GM19468 (cell line): Measurements from ENCODE around the gene RNASE12.
A peak's percentile ranks its signal among the peaks of the same experiment; 100 is the strongest.
"Not testable (repeated sequence)": the region's sequence is repeated elsewhere in the genome, so short reads cannot be mapped to it uniquely, and the experiment has no call there.

ENCODE experiments used
- ATAC-seq: cut with Tn5 transposase; IDR thresholded peaks from one replicate; pipeline ENCODE4 v1.9.1; 2021; ENCODE audit warnings: mild to moderate bottlenecking, moderate library complexity, moderate number of reproducible peaks; ENCODE audit not compliant: unreplicated experiment; ENCODE audit errors: extremely low read depth

Gene RNASE12

DNA sequence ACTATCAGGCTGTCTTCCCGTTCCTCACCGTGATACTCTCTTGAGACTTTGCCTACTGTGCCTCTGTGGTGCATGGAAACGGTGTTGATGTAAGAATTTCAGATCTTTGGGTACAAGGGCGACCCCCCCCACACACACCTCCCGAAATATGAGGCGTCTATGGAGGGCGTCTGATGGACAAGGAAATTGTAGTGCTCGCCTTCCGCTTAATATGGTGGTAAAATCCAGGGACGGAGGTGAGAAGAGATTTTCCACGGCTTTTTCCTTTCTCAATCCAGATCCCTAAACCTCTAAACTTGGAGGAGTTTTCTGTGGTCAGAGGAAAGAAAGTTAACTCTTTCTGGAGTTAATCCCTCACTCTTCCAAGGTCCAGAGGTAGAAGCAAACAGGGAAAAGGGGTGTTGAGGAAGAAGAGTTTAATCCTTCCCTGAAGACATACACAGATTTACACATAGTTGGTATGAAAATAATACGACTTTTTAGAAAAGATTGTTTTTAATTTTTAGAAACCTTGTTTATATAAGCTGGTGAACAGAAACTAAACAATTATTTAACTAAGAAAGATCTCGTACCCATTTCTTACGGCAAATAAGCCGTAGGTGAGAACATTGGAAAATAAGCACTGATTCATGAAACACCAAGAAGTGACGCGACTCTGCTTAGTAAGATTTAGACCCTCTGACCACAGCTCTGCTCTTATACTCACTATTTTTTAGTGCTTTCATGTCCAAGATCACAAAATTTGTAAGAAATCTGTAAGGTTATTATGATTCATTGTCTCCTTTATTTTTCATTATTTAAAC is 23.1 kb upstream of the RNASE12 start:
- ATAC-seq: no peak

DNA sequence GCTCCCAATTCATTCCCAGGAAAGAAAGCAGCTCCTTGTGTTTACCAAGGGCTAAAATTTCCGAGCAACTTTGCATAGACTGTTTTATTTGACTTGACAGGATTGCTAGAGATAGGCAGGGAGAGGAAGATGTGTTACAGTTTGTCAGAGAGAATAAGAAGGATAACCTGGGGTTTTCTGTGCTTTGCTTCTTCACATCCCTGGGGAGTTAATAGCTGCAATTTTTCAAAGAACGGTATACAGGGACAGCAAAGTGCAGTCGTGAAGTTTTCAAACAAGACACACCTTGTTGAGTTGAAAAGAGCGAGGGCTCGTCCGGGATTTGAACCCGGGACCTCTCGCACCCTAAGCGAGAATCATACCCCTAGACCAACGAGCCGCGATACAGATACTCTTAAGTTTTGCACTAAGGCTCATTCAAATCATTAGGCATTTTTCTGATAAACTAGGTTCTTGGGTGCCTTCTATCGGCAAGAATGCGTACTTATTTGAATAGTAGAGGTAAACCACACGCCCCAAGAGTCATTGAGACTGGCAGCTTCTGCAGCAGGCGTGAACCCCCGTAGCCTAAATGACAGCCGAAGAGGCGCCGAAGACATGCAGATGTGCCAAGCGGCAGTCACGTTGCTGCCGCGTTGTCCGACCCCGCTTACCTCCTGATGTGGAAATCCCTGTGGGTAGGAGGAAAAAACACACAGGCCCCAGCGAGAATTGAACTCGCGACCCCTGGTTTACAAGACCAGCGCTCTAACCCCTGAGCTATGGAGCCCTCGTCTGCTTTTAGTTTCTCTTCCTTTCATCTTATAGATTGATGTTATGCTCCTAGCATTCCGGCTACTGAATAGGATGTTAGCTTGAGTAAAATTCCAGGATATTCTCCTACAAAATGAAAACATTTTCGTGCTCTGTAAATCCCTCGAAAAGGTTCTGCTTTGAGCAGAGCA is 22.2 kb upstream of the RNASE12 start:
- ATAC-seq: peak; percentile 60

DNA sequence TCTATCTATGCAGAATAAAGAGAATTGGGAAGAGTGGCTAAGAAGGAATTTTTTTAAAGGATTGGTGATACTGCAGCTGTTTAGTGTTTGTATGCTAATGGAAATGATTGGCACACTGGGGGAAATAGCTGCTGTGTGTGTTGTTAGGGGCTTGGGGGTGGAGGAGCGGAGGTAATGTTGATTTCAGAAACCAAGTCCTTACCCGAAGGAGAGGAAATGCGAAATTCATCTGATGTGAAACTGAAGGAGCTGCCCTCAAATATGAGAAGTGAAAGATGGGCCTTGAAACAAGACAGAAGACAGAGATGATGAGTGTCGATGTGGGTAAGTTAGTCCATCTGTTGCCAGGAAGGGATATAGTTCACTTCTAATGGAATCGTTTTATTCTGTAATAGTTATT is 21.2 kb upstream of the RNASE12 start:
- ATAC-seq: no peak

DNA sequence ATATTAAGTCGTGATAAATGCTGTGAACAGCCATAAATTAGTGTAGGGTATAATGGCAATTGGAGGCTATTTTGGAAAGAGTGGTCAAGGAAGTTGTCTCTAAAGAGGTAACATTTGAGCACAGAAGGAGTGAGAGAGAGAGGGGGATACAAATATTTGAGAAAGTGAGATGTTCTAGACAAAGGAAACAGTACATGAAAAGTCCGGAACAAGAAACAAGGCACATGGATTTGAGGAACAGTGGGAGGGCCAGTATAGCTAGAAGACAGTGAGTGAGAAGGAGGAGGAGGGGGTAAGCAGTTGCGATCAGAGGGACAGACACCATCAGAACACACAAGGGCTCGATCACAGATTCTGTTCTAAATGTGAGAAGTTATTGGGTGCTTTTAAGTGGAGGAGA is 20.1 kb upstream of the RNASE12 start:
- ATAC-seq: no peak

DNA sequence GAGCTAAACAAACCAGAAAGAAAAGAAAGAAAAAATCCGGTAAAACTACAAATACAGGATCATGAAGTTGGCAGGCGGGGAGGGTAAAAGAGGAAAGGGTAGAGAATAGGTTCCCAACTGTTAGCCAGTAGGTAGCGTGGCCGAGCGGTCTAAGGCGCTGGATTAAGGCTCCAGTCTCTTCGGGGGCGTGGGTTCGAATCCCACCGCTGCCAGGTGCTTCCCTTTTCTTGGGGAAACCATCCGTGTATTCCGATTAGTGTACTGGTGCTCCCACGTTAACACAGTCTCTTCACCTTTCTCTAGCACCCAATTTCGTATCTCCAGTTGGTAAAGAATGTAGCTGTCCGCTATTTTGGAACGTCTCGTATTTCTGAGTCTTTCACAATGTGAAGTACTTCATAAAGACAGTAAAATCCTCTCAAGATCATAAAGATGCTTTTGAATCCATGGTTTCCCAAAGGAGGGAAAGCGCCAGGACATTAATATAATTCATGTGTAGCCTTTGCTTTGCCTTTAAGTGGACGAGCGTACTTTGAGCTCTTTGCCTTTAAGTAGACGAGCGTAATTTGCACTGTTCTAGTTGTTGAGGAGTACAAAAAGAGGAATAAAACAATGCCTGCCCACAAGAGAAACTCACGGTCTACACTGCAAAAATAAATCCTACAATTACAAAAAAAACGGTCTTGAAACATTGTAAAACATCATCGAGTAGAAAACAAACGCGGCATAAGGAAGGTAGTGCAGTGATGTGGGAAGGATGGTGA is 19.0 kb upstream of the RNASE12 start:
- ATAC-seq: no peak

DNA sequence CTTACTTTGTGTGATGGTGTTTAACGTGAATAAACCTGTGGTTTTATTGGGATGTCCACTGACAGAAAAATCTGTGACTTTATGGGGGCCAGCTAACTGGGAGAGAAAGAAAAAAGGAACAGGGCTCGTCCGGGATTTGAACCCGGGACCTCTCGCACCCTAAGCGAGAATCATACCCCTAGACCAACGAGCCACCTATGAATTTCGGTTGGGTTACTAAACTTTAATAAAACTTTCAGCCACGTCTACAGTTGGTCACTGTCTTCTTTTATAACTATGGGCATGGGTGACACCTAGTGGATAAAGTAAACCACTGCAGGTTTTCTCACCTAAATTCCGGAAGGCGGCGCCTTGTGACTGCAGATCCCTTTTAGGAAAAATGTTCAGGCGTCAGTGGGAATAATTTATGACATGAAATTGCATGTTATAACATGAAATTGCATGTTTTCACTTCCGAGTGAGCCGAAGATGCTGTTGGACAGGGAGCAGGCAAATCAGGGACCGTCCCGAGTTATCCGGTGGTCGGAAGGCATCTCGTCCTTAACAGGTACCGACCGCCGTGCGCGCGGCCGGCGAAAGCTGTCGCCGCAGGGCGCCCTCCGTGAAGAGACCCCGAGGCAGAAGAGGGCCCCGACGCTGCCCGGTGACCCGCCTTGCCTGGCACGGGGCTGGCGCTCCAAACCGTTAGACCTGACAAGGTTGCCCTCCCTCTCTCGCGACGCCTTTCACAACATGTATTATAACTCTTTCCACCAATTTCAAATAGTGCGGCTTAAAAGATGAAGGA is 18.2 kb upstream of the RNASE12 start:
- no peak for ATAC-seq

DNA sequence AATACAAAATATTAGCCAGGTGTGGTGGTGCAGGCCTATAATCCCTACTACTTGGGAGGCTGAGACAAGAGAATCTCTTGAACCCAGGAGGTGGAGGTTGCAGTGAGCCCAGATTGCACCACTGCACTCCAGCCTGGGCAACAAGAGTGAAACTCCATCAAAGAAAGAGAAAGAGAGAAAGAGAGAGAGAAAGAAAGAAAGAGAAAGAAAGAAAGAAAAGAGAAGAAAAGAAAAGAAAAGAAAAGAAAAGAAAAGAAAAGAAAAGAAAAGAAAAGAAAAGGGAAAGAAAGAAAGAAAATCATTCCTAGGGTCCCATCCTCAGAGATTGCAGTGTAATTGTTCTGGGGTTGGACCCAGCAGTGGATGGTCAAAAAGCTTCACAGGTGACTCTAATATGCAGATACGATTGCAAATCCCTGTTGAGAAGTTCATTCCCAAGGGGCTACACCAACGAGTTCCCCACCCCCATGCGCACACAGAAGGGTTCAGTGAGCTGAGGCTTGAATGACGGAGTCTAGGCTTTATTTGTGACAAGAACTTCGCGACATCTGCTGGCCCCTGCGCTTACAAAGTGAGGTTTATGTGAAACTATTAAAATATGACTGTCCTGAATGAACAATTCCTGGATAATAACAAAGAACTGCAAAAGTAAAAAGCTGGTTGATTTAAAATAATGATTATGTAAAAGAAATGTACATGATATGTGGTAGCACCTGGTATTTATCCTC is 17.4 kb upstream of the RNASE12 start:
- no peak for ATAC-seq

DNA sequence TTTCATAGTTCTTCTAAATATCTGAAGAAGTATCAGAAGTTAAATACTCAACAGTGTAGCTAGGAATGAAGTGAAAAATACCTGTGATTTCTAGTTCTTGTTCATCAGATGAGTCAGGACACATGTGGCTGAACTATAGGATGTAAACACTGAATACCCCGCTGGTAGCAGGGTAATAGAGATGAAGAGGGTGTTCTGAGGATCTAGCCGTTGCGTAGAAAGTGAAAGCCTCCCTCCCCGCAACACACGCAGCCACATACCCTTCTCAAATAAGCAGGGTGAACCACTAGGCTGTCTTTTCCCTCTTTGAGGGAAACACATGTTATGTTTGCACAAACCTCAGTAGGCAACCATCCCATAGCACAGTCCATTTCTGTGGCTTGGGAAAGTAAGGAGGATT is 16.4 kb upstream of the RNASE12 start:
- no peak for ATAC-seq

DNA sequence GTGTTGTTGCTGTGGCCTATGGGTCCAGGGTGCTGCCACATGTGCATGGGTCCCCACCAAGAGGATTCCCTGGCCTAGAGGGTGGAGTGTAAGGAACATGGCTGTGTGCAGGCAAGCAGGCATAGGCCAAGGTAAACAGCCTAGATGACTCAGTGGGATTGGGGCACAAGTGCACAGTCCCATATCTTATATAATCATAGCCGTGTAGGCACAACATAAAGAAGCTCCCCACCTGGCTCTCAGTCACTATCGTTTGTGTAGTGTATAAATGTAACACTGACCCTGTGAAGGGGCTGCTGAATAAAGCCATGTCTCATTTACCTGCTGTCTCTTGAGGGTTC is 15.7 kb upstream of the RNASE12 start:
- ATAC-seq: no peak

DNA sequence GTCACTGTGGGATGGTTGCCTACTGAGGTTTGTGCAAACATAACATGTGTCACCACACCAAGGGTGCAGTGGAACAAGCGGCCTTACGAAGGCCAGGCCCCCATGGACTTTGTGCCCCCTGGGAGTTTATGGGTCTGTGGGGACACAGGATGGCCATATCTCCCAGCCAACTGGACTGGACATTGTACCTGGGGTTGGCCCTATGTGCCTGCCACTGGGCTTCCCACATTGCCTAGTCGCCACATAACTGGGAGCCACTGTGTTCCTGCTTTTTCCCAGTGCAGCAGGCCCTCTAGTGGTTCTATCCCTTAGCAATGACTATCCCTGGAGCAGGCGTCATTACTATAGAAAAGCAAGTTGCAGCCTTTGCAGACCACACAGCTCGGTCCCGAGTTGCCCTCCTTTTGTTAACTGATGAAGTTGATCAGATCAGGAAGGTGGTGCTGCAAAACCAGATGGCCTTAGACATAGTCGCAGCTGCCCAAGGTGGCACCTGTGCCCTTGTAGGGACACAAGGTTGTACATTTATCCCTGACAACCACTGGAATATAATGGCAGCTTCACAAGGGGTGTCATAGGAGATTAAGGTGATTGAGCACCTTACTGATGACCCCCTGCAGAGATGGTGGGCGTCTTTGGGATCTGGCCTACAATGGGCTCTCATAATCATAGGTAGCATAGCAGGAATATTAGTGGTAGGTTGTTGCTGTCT is 15.2 kb upstream of the RNASE12 start:
- no peak for ATAC-seq

DNA sequence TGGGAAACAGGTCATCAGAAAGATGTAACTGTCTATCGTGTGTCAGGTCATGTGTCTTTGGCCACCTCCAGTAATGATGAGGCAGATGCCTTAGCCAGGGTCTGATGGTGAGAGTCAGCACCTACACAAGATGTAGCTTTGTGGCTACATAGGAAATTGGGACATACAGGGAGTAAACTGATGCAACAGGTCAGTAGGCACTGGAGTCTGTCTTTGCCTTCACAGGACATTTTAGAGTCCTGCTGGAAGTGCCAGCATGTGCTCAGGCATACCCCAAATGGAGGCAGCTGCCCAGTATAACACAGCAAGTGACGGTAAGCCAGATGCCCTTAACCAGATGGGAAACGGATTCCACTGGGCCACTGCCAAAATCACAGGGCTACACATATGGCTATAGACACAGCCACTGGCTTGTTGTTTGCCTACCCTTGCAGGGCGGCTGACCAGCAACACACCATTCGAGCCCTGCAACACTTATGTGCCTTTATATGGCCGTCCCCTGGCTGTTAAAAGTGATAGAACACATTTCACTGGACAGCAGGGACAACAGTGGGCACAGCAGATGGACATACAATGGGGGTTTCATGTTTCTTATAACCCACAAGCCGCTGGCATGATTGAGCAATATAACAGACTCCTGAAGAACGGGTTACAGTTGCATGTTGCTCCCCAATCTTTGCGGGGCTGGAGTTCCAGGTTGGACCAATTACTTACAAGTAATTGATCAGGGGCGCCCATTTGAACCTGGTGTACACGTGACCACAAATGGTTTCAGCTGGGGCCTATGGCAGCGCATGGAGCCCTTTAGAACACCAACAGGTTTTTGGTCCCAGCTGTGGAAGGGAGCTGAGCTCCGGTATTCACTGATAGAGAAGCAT is 12.9 kb upstream of the RNASE12 start:
- no peak for ATAC-seq

DNA sequence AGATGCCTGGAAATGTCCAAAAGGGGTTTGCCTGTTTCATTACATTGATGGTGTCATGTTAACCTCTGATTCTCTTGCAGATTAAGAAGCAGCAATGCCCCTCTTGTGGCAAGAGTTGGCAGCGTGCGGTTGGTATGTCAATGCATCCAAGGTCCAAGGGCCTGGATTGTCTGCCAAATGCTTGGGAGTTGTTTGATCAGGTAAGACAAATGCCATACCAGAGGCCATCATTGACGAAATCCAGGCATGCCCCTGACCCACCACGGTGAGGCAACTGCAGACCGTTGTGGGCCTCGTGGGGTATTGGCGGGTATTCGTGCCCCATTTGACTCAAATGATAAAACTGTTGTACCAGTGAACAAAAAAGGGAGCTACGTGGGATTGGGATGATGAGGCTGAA is 11.4 kb upstream of the RNASE12 start:
- ATAC-seq: no peak

DNA sequence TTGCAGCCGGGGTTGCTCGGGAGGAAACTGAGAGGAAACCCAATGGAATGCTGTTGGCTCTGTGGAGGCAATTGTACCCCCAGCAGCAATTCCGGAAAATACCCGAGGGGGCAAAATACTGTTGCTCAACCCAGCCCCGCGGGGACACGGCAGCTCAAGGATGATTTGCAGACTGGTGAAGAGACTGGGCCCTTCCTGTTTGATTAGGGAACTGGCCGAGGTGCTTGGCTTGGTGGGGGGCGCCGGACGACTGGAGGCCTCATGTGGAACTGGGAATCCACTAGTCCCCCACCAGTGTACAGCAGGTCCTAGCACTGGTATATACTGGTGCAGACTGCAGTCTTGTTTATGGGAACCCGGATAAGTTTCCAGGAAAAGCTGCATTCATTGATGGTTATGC is 10.3 kb upstream of the RNASE12 start:
- ATAC-seq: no peak

DNA sequence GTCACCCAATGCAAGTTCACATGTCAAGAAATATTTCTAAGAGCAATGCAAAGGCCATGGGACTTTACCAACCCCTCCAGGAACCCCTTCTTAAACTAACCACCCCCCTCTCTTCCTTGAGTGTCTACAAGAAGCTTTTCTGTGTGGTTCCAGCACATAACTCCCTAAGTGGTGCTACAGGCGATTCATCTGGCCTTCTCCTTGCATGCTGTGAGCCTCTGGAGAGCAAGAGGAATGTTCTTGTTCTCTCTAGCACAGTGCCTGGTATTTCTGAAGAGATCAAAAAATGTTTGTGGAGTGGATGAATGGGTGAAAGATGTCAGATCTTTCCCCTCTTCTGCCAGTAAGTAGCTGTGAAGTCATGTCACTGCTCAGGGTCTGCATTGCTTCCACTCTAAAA is 5.9 kb upstream of the RNASE12 start:
- ATAC-seq: no peak

DNA sequence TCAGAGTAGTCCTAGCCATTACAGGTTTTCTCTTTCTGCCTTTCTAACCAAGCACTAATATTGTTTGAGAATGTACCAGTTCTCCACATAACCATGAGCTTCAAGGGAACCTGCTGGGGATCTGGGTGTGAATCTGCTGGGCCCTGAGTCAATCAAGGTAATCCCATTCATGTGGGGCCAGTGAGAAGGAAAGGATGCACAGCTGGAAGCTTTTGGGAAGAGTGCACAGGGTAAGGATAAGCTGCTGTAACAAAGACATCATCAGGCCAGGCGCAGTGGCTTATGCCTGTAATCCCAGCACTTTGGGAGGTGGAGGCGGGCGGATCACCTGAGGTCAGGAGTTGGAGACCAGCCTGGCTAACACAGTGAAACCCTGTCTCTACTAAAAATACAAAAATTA is 4.5 kb upstream of the RNASE12 start:
- ATAC-seq: not testable (repeated sequence)

DNA sequence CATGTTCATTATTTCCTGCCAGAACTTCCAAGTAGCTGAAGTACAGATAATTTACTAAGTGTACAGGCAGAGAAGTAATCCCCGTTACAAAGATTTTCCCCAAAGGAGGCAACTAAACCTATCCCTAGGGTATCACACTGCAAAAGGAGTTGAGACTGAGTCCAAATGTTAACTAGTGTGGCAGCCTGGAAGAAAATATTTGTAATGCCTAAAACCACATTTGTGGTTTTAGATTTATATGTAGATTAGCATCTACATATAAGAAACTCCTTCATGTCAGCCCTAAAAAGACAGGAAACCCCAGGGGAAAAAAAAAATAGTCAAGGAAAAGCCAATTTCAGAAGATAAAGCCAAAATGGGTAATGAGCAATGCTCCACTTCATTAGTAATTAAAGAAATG is 1.4 kb upstream of the RNASE12 start:
- ATAC-seq: no peak

DNA sequence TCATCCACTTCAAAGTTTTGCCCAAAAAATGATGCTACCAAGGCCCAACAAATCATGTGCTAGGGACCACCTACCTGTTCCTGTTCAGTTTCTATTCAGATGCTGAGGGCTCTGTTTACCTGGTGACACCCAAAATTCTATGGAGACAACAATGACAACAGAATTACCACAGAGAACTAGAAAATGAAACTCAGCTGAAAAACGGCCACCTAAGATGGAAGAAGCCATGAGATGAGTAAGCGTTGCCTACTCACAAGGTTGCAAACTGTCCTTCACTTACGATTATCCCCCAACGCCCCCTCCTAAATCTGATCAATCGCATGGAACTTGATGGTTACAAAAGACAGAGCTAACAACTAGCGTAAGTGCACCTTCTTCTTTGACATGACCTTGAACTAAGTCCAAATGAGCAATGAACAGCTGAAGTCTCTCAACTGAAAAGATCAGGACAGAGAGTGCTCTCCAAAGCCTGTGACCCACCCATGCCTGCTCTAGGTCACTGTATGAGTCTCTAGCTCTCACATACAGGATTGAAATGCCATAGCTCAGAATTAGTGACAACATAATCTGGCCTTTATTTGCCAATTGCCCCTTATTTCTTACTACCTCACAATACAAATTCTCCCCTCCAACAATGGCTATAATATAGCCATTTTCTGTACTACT is 3.6 kb downstream of the RNASE12 start, which contains the start of gene RNASE11:
RNASE11 (minus strand) TSS at position 513 of the 666 bp plus-strand sequence.
- no peak for ATAC-seq
